PC-3 (cell line): ENCODE measurements around the gene LHFPL6. TPM values are rescaled to one million over a fixed set of nuclear protein-coding genes. Genes with fewer than 3 reads are reported as not detected.

Source experiments
- ATAC-seq: fragments of 200-7000 bp; cut with Tn5 transposase; 2 replicates; pipeline ENCODE4 v1.9.1; 2020; ENCODE audit warnings: mild to moderate bottlenecking, moderate library complexity
- BruUV-seq: library from RNA; stranded (reverse); fragments of 400-500 nt; replicated peaks from 2 replicates; lab custom pipeline; 2021; lab: Mats Ljungman, UMichigan
- CTCF ChIA-PET: fragments of 300-600 bp; sonication (Branson Sonifier 250); formaldehyde crosslinking; loops from one replicate; lab custom pipeline; 2022; ENCODE audit warnings: antibody characterized with exemption; lab: Charles Lee
- POLR2A ChIA-PET: fragments of 300-600 bp; sonication (Branson Sonifier 250); formaldehyde crosslinking; loops from one replicate; lab custom pipeline; 2022; ENCODE audit warnings: antibody characterized with exemption; ENCODE audit not compliant: unreplicated experiment; lab: Charles Lee
- DNase-seq: peaks from one replicate; pipeline ENCODE4 v3.0.0-alpha.2; 2015
- H2AFZ ChIP-seq: fragments of 300-600 bp; sonication (generic); 2 replicates; pipeline ENCODE4 v1.6.0; 2016; ENCODE audit warnings: antibody characterized with exemption, low read length
- H3F3A ChIP-seq: fragments of 300-600 bp; sonication (generic); one replicate; pipeline ENCODE4 v1.6.0; 2017; ENCODE audit warnings: antibody characterized with exemption, low read length, control low read depth, mild to moderate bottlenecking; ENCODE audit not compliant: unreplicated experiment
- H3K27ac ChIP-seq: fragments of 300-600 bp; sonication (generic); 2 replicates; pipeline ENCODE4 v1.5.1; 2016; ENCODE audit warnings: mild to moderate bottlenecking, low read length
- H3K27me3 ChIP-seq: fragments of 300-600 bp; sonication (generic); 2 replicates; pipeline ENCODE4 v1.6.1; 2016; ENCODE audit warnings: low read length, mixed read lengths
- H3K36me3 ChIP-seq: fragments of 300-600 bp; sonication (generic); 2 replicates; pipeline ENCODE4 v1.6.1; 2016; ENCODE audit warnings: low read depth, mixed run types, low read length, mixed read lengths
- H3K4me1 ChIP-seq: fragments of 300-600 bp; sonication (generic); 2 replicates; pipeline ENCODE4 v1.5.1; 2016; ENCODE audit warnings: low read length; ENCODE audit not compliant: insufficient read depth
- H3K4me2 ChIP-seq: fragments of 300-600 bp; sonication (generic); 2 replicates; pipeline ENCODE4 v1.6.0; 2016; ENCODE audit warnings: low read length
- H3K4me3 ChIP-seq: fragments of 300-600 bp; sonication (generic); 2 replicates; pipeline ENCODE4 v1.5.1; 2016; ENCODE audit warnings: mild to moderate bottlenecking, low read length, mixed read lengths
- H3K79me2 ChIP-seq: fragments of 300-600 bp; sonication (generic); 2 replicates; pipeline ENCODE4 v1.6.1; 2017; ENCODE audit warnings: low read length, mixed read lengths
- H3K9ac ChIP-seq: fragments of 300-600 bp; sonication (generic); 2 replicates; pipeline ENCODE4 v1.6.0; 2016; ENCODE audit warnings: mild to moderate bottlenecking, low read length
- H3K9me2 ChIP-seq: fragments of 300-600 bp; sonication (generic); replicated peaks from 2 replicates; pipeline ENCODE4 v1.6.1; 2016; ENCODE audit warnings: mixed run types, low read length, mixed read lengths
- H3K9me3 ChIP-seq: fragments of 300-600 bp; sonication (generic); 2 replicates; pipeline ENCODE4 v1.6.1; 2016; ENCODE audit warnings: low read length, mixed read lengths
- H4K20me1 ChIP-seq: fragments of 300-600 bp; sonication (generic); 2 replicates; pipeline ENCODE4 v1.6.1; 2016; ENCODE audit warnings: low read length, mixed read lengths
- CTCF ChIP-seq: fragments of 300-600 bp; sonication (generic); conservative IDR thresholded peaks from 2 replicates; pipeline ENCODE4 v1.5.1; 2017; ENCODE audit warnings: antibody characterized with exemption, low read depth, mild to moderate bottlenecking, low read length
- EZH2 ChIP-seq: fragments of 300-600 bp; sonication (generic); IDR thresholded peaks from one replicate; pipeline ENCODE4 v1.6.1; 2017; ENCODE audit warnings: antibody characterized with exemption, mild to moderate bottlenecking, low read length; ENCODE audit not compliant: unreplicated experiment
- EZH2phosphoT487 ChIP-seq: fragments of 300-600 bp; sonication (generic); IDR thresholded peaks from 2 replicates; pipeline ENCODE4 v1.6.1; 2018; ENCODE audit warnings: mild to moderate bottlenecking, antibody characterized with exemption, low read length, borderline replicate concordance
- intact Hi-C: fragments of 100-400 bp; cut with micrococcal nuclease; formaldehyde crosslinking; loops from 2 replicates; pipeline ENCODE4 v1.9.0; 2023
- total RNA-seq: library from RNA; depleted of rRNA; stranded (reverse); fragments of >200 nt; gene quantifications from 2 replicates; pipeline ENCODE4 v1.2.3, GENCODE V29; 2014

LHFPL6 gene
- total RNA-seq, 1 experiment from 2014 or later = 7.8 TPM

- Histone ChIP-seq H3K36me3 (no peaks in the 10 kb centered on the region), H3K27me3 (no peaks in the 10 kb centered on the region), H4K20me1 (no peaks in the 10 kb centered on the region), H3F3A (no peaks in the 10 kb centered on the region), H3K79me2 (no peaks in the 10 kb centered on the region), H3K4me1 (no peaks in the 10 kb centered on the region), H3K9me3 (no peaks in the 10 kb centered on the region), H3K4me2 (no peak overlapping the region), H3K9ac (no peak overlapping the region), H3K4me3 (no peak overlapping the region), H3K9me2 (no peaks in the 10 kb centered on the region), H2AFZ (no peak overlapping the region), H3K27ac (no peak overlapping the region)
- no TSS peak for BruUV-seq
- CTCF ChIA-PET = no interaction called here
- no peak for ATAC-seq
- no peak for TF ChIP-seq CTCF
- no peak for TF ChIP-seq EZH2phosphoT487
- TF ChIP-seq EZH2 = no peak
- intact Hi-C loops = no loop called here
- DNase-seq = no peak
- POLR2A ChIA-PET = no interaction called here
These were observed 203.9 kb downstream of the LHFPL6 start for GRCh38 chr13:39399102-39399501.

DNA sequence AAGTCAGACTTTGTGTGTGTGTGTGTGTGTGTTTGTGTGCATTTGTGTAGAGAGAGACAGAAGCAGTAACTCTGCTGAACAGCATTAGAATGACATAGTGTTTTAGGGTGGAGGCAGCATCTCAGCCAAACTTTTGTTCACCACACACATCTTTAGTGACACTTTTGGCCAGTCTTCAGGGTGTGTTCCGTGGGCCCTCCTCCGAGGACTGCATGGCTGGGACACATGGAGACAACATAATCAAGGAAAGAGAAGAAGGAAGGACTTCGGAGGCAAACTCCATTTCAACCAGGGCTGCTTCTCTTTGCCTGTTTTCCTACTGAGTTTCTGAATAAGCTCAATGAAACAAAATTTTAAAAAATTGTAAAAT is 205.1 kb downstream of the LHFPL6 start:
- TF ChIP-seq CTCF (no peak), EZH2 (no peak), EZH2phosphoT487 (no peak)
- POLR2A ChIA-PET = no interaction called here
- no peaks in the 10 kb centered on the region for H3K36me3 ChIP-seq
- H3K79me2 ChIP-seq = no peaks in the 10 kb centered on the region
- BruUV-seq = no TSS peak
- H4K20me1 ChIP-seq = no peaks in the 10 kb centered on the region
- no peaks in the 10 kb centered on the region for H3K4me1 ChIP-seq
- no peaks in the 10 kb centered on the region for H3K9me2 ChIP-seq
- ATAC-seq = no peak
- no peak overlapping the region for H2AFZ ChIP-seq
- intact Hi-C loops = no loop called here
- no peaks in the 10 kb centered on the region for H3F3A ChIP-seq
- no peak overlapping the region for H3K9ac ChIP-seq
- H3K27me3 ChIP-seq = no peaks in the 10 kb centered on the region
- no peak for DNase-seq
- CTCF ChIA-PET = no interaction called here
- H3K9me3 ChIP-seq = no peaks in the 10 kb centered on the region
- no peak overlapping the region for H3K4me2 ChIP-seq
- no peak overlapping the region for H3K4me3 ChIP-seq
- no peak overlapping the region for H3K27ac ChIP-seq

DNA sequence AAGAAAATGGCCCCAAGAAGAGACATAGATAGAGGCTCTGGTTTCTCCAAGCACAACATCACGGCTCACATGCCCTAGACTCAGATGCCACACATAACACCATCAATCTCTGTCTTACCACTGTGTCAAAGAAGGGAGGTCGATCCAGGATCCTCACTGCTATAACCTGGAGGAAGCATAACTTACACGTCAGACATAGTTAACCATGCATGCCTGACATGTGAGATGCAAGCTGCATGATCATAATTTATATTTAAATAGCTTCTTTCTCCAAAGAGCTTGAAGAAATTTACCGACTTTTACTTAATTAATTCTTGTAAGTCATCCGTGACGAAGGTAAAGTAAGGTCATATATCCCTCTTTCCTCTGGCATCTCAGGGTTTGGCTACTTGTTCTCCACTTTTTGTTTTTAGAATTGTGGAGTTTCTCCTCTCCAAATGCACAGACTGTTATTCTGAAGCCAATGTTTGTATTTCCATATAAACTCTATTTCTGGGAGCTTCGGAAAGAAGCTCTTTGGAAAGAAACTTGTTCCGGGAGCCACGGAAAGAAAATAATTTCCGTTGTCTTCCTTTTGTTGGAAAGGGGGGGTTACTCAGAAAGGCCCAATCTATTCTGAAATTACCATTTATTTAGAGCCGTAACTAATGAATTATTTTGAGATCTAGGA is 205.6 kb downstream of the LHFPL6 start:
- H3K9me3 ChIP-seq = no peaks in the 10 kb centered on the region
- no peaks in the 10 kb centered on the region for H3K79me2 ChIP-seq
- H3K27ac ChIP-seq = no peak overlapping the region
- no peaks in the 10 kb centered on the region for H3K4me1 ChIP-seq
- no TSS peak for BruUV-seq
- no peaks in the 10 kb centered on the region for H3K36me3 ChIP-seq
- ATAC-seq (no peak), DNase-seq (no peak)
- no peaks in the 10 kb centered on the region for H3K27me3 ChIP-seq
- TF ChIP-seq EZH2 (no peak), CTCF (no peak), EZH2phosphoT487 (no peak)
- ChIA-PET CTCF (no interaction called here), POLR2A (no interaction called here)
- no peak overlapping the region for H3K4me3 ChIP-seq
- intact Hi-C loops = no loop called here
- no peaks in the 10 kb centered on the region for H4K20me1 ChIP-seq
- no peak overlapping the region for H3K4me2 ChIP-seq
- H3K9me2 ChIP-seq = no peaks in the 10 kb centered on the region
- H3F3A ChIP-seq = no peaks in the 10 kb centered on the region
- H3K9ac ChIP-seq = no peak overlapping the region
- no peak overlapping the region for H2AFZ ChIP-seq
